CD4-positive, alpha-beta T cell treated with Interleukin-6 for 4 hours (primary cell): ENCODE measurements around the gene CAMP.

Experiments used
- DNase-seq: peaks from one replicate; pipeline ENCODE4 v3.0.0-alpha.2; 2020; ENCODE audit warnings: mixed read lengths

CAMP gene

GRCh38 chr3:48215466-48215865 lies 7.8 kb upstream of the CAMP start:
- no peak for DNase-seq

- DNase-seq = no peak
These were observed 7.4 kb upstream of the CAMP start for GRCh38 chr3:48215876-48216275.

- no peak for DNase-seq
These were observed 5.8 kb upstream of the CAMP start for GRCh38 chr3:48217449-48217848.

GRCh38 chr3:48218537-48218936 lies 4.8 kb upstream of the CAMP start:
- no peak for DNase-seq

GRCh38 chr3:48219543-48219942 lies 3.8 kb upstream of the CAMP start:
- no peak for DNase-seq

GRCh38 chr3:48220746-48221145 lies 2.5 kb upstream of the CAMP start:
- DNase-seq = no peak

- no peak for DNase-seq
These were observed 2.3 kb downstream of the CAMP start for GRCh38 chr3:48225587-48225986.

GRCh38 chr3:48226939-48227338 lies 3.6 kb downstream of the CAMP start:
- no peak for DNase-seq

- DNase-seq = no peak
These were observed 8.9 kb downstream of the CAMP start for GRCh38 chr3:48232232-48232631.

- peak; percentile 65 for DNase-seq
These were observed 9.4 kb downstream of the CAMP start for GRCh38 chr3:48232734-48233133.

GRCh38 chr3:48233542-48233941 lies 10.2 kb downstream of the CAMP start:
- DNase-seq = no peak

GRCh38 chr3:48236531-48236930 lies 13.2 kb downstream of the CAMP start:
- DNase-seq = no peak

- no peak for DNase-seq
These were observed 15.3 kb downstream of the CAMP start for GRCh38 chr3:48238531-48239085.

GRCh38 chr3:48240000-48240963 lies 17.0 kb downstream of the CAMP start:
- no peak for DNase-seq

- peak; percentile 23 for DNase-seq
These were observed 18.6 kb downstream of the CAMP start for GRCh38 chr3:48241796-48242455.

- DNase-seq = no peak
These were observed 20.6 kb downstream of the CAMP start for GRCh38 chr3:48243886-48244285.

- DNase-seq = no peak
These were observed 21.2 kb downstream of the CAMP start for GRCh38 chr3:48244461-48244860.

GRCh38 chr3:48245136-48245535 lies 21.8 kb downstream of the CAMP start:
- no peak for DNase-seq

- no peak for DNase-seq
These were observed 24.1 kb downstream of the CAMP start for GRCh38 chr3:48247401-48247811.

- no peak for DNase-seq
These were observed 25.0 kb downstream of the CAMP start for GRCh38 chr3:48248095-48248850.

GRCh38 chr3:48256557-48256956 lies 33.3 kb downstream of the CAMP start:
- DNase-seq = no peak

GRCh38 chr3:48258530-48258929 lies 35.2 kb downstream of the CAMP start:
- no peak for DNase-seq

- DNase-seq = no peak
These were observed 44.5 kb downstream of the CAMP start for GRCh38 chr3:48267782-48268181.
